ENCODE results near the gene GEMIN5.

The GEMIN5 gene

DNA sequence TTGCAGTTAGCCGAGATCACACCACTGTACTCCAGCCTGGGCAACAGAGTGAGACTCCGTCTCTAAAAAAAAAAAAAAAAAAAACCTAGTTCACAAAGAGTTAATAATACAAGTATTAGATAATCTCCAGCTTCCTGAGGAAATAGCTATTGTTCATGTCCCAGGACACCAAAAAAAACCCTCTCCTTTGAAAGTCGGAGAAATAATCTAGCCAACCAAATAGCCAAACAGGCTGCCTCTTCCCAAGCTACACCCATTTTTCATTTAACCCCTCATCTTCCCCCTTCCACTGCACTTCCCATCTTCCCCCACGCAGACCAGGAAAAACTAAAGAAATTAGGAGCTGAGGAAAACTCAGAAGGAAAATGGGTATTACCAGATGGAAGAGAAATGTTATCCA lies 56.0 kb downstream of the GEMIN5 start:
- FAIRE-seq, result no peak
- no peak for DNase-seq (ENCODE audit: insufficient read length, low spot score)
- TF ChIP-seq POLR2A (IDR thresholded peaks at IDR 0.05; ENCODE audit: low read depth, low read length), result no peak

DNA sequence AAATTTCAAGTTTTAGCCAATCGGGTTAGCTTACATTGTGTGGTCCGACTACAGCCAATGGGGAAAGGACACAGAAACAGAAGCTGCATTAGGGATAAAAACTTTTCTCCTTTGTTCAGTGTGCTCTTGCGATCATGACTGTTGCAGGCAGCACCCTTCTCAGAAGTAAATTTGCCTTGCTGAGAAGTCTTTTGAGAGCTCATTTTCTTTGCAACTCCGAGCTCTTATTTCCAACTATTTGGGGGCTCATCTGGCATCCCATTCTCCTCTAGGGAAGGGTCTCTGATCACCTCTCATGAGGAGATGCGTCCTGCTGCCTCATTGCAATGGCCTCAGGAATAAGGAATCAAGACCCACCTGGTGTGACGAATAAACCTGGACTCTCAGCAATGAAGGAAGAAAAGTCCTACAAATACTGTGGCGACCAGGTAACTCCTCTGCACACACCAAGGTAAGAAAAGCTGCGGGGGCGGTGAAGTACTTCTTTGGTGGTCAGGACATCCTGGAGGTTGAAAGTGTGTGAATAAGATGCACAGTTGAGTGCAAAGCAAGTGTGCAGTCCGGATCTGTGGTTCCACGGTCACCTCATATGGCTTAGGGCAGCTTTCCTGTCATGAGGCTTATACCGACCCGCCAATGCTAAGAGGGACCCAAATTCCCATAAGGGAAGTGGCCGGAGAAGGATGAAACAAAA lies 59.2 kb downstream of the GEMIN5 start:
- DNase-seq (ENCODE audit: insufficient read length, low spot score) (no peak), FAIRE-seq (no peak)
- TF ChIP-seq POLR2A (IDR thresholded peaks at IDR 0.05; ENCODE audit: low read depth, low read length), result no peak

DNA sequence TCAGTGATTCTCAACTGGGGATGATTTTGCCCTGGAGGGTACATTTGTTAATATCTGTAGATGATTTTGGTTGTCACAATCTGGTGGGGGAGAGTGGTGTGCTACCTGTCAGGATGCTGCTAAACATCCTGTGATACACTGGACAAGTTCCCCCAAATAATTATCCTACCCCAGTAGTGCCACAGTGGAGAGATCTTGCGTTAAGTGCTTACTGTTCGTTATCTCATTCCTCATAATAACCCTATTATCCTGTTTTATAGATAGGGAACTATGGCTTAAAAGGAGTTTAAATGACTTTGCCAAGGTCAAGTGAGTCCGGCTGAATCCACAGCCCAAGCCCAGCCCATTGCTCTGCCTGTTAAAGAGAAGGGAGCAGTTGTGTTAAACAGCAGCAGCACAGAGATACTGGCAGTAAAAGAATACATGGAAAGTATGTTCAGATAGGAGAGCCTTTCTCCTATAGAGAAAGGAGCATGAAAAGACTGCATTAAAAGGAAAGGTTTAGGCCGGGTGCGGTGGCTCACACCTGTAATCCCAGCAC lies 64.2 kb downstream of the GEMIN5 start:
- TF ChIP-seq POLR2A (IDR thresholded peaks at IDR 0.05; ENCODE audit: low read depth, low read length), result no peak
- FAIRE-seq (no peak), DNase-seq (ENCODE audit: insufficient read length, low spot score) (no peak)

DNA sequence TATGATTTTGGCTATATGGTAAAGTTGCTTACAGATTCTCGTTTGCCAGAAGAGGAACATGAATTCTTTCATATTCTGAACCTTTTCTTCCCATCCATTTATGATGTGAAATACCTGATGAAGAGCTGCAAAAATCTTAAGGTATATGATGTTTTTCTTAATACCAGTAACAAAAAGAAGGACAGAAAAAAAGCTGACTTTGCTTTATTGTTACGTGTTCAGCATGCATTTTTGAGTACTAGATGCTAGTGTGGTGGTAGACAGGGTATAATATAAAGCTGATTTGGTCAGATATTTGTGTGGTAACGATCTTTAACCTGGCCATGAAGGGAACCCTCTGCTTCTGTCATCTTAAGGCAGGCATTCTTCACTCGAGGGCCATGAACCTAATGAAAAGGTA lies 66.3 kb downstream of the GEMIN5 start:
- no peak for DNase-seq (ENCODE audit: insufficient read length, low spot score)
- FAIRE-seq, result no peak
- no peak for TF ChIP-seq POLR2A (IDR thresholded peaks at IDR 0.05; ENCODE audit: low read depth, low read length)

DNA sequence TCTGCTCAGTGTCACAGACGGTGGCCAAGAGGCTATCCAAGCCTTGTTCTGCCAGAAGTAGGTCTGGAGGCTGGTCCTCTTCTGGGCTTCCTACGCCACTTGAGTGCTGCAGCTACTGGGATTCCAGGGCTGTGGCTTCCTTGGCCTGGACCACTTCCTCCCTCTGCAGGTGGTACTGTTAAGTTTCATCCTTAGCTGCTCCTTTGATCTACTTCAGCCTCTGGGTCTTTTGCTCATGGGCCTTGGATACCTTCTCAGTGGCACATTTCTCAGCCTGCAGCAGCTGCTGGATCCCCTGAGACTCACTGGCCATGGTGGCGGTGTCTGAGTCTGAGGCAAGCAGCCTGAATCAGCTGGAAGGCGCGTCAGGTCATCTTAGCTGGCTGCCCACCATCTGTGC lies 69.3 kb downstream of the GEMIN5 start:
- FAIRE-seq, result no peak
- DNase-seq (ENCODE audit: insufficient read length, low spot score), result no peak
- TF ChIP-seq POLR2A (IDR thresholded peaks at IDR 0.05; ENCODE audit: low read depth, low read length), result no peak

DNA sequence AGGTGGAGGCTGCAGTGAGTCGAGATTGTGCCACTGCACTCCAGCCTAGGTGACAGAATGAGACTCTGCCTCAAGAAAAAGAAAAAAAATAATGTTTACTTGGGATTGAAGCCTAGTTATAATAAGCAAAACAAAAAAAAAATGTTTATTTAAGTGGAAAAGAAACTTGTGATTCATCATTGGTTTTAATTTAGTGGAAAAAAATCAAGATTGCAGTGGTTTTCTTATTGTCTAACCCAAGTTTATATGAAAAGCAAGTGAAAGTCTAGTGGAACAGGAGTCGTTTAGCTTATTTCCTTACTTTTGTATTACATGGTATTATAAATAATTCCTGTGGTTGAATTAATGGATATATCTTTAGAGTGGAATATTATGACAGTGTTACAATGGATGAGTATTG lies 71.2 kb downstream of the GEMIN5 start:
- no peak for TF ChIP-seq POLR2A (IDR thresholded peaks at IDR 0.05; ENCODE audit: low read depth, low read length)
- FAIRE-seq (no peak), DNase-seq (ENCODE audit: insufficient read length, low spot score) (no peak)

DNA sequence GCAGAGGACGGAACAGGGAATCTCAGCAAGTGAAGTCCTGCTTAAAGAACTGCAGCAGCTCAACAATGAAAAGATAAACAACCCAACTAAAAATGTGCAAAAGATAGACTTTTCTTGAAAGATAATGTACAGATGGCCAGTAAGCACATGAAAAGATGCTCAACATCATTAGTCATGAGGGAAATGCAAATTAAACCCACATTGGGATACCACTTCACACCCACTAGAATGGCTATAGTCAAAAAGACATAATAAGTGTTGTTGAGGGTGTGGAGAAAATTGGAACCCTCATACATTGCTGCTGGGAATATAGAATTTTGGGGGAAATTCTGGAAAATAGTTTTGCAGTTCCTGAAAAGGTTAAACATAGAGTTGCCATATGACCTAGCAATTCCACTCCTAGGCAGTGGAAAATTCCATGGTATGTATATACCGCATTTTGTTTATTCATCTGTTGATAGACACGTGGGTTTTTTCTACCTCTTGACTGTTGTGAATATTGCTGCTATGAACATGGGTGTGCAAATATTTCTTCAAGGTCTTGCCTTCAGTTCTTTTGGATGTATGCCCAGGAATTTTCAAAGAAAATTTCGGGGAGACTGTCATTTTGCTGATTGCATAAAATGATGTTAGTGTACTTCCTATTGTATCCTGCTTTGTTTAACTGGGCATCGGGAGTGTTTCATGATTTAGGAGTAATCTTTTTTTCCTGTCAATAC lies 72.4 kb downstream of the GEMIN5 start:
- FAIRE-seq (no peak), DNase-seq (ENCODE audit: insufficient read length, low spot score) (no peak)
- no peak for TF ChIP-seq POLR2A (IDR thresholded peaks at IDR 0.05; ENCODE audit: low read depth, low read length)

DNA sequence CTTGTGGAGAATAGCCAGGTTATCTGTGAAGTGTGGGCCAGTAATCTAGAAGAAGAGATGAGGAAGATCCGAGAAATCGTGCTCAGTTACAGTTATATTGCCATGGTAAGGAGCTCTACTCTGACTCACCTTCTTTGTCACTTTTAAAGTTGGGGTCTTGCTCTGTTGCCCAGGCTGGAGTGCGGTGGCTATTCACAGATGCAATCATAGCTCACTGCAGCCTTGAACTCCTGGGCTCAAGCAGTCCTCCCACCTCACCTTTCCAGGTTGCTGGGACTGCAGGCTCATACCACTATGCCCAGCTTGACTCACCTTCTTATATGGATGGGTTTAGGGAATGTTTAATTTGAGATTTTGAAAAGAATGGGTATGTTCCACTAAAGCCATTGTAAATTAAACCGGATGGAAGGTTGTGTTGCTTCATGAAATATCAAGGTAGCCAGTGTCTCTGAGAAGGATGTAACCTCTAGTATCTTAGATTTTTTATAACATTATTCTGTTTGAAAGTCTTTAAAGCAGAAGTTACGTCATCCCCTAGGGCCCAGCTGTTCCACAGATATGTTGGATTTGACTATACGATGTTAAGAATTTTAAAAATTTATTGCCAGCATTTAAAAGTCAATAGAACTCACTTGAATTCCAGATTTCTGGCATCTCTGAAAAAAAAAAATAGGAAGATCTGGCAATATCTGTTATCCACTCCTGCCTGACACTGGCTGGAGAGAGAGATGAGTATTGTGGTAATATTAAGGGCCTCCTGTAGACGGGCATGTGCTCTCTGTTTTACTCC lies 74.5 kb downstream of the GEMIN5 start:
- no peak for FAIRE-seq
- no peak for DNase-seq (ENCODE audit: insufficient read length, low spot score)
- TF ChIP-seq POLR2A (IDR thresholded peaks at IDR 0.05; ENCODE audit: low read depth, low read length), result no peak

DNA sequence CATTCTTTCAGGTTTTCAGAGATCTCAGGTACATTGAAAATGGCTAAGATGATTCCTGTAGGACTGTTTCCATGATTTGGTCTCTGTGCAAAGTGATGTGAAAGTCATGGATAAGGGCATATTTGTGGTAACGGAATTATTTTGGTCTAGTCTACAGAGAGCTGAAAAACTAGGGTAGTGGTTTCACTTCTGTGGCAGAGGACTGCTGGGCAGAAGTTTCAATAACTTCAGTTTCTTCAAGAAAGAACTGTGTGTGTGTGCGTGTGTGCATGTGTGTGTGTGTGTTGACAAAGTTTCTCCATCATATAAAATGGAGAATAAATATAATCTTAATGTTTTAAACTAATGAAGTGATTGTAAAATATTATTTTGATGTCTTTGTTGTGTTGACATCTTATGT lies 75.2 kb downstream of the GEMIN5 start:
- no peak for FAIRE-seq
- DNase-seq (ENCODE audit: insufficient read length, low spot score), result no peak
- no peak for TF ChIP-seq POLR2A (IDR thresholded peaks at IDR 0.05; ENCODE audit: low read depth, low read length)

DNA sequence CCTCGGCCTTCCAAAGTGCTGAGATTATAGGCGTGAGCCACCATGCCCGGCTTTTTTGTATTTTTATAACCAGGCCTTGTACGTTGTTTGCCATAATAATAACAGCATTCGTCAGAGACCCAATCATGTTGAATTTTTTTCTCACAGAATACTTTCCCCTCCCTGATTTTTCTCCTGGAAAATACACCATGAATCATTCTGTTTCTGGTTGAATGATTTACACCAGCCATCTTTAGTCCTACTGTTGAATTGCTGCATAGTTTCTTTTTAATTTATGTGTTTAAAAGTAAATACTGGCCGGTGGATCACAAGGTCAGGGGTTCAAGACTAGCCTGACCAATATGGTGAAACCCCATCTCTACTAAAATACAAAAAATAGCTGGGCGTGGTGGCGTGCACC lies 76.1 kb downstream of the GEMIN5 start:
- FAIRE-seq (no peak), DNase-seq (ENCODE audit: insufficient read length, low spot score) (no peak)
- TF ChIP-seq POLR2A (IDR thresholded peaks at IDR 0.05; ENCODE audit: low read depth, low read length), result no peak

DNA sequence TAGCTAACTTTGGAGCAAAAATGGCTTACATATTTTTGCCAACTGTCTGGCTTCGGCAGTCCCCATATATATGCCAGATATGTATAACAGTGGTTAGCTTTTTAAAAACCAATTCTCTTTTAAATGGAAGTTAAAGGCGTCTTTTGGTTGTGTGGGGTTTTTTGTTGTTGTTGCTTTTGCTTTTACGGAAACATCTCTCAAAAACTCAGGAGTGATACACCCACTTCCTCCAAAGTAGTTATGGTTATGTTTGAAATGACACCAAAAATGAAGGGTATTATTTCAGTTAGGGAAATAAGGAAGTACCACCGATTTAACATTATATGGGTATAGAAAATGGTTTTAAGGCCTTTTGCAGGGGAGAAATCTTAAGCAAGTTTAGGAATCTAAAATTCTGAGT lies 77.2 kb downstream of the GEMIN5 start:
- DNase-seq (ENCODE audit: insufficient read length, low spot score) (no peak), FAIRE-seq (no peak)
- TF ChIP-seq POLR2A (IDR thresholded peaks at IDR 0.05; ENCODE audit: low read depth, low read length), result no peak

DNA sequence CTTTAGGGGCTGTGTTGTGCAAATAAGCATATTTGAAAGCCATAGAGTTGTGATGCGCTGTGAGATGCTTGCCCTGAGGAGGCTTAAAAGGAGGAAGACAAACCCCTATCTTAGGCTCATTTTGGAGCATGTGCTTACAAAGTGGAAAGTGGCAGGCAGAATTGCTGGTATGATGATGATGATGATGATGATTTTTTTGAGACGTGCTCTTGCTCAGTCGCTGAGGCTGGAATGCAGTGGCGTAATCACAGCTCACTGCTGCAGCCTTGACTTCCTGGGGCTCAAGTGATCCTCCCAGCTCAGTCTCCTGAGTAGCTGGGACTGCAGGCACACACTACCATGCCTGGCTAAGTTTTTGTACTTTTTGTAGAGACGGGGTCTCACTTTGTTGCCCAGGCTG lies 77.9 kb downstream of the GEMIN5 start:
- TF ChIP-seq POLR2A (IDR thresholded peaks at IDR 0.05; ENCODE audit: low read depth, low read length), result no peak
- DNase-seq (ENCODE audit: insufficient read length, low spot score), result no peak
- no peak for FAIRE-seq

DNA sequence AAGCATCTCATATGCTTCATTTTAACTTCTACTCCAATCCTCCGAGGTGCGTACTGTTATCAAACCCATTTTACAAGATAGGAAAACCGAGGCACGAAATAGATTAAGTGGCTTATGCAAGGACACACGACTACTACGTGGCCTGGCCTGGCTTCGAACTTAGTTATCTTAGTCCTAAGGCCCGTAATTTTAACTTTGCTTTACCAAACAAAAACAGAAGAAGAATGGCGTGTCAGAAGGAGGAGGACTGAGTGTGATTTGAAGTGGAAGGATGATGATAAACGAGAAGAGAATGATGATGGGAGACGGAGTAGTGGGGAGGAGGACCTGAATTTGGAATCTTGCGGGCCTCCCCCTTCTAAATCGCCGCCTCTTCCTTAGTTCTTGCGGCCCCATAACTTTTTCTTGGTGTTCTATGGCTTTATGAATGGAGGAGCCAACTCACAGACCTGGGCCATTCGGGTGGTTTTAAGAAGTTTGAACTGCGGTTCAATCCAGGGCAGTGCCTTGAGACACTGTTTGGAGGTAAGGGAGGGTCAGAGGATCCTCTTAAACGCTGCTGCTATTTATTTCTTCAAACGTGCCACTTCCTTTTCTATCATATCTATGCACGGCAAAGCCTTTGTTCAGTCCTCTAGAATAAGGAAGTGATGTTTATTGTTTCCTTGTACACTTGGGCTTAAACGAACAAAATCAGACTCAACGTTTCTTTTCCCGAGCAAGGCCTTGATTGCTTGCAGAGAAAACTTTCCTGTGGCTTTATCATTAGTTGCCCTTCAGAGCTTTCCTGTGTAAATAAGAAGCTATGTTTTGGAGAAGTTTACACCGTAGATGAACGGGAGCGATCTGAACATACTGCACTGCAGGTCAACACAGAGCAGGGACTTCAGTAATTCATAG lies 78.8 kb downstream of the GEMIN5 start:
- DNase-seq (ENCODE audit: insufficient read length, low spot score) (no peak), FAIRE-seq (no peak)
- TF ChIP-seq POLR2A (IDR thresholded peaks at IDR 0.05; ENCODE audit: low read depth, low read length), result no peak
